Measurements from ENCODE around the gene FHOD1. TPM values are rescaled to one million over a fixed set of nuclear protein-coding genes. Genes with fewer than 3 reads are reported as not detected.

Gene FHOD1
- total RNA-seq, 5 donors from 2014 or later (not counting 1 experiment from before 2014, with no cell fraction given), result 31.0 to 92.5 (median 66.2) TPM

- peaks cover 21 to 23% (median 23%) of the 10 kb centered on the region in 3 donors for H3K4me1 Mint-ChIP-seq
- H3K27ac ChIP-seq (ENCODE audit: low read length), result no peak overlapping the region
- WGBS (ENCODE audit: insufficient coverage), result 91% methylated on average over 25 of the region's 26 CpGs
- no peak for ATAC-seq (replicated peaks in 1 of 4)
- H3K27ac Mint-ChIP-seq, result no peak overlapping the region
- H3K27me3 Mint-ChIP-seq, result peaks cover 0 to 6% of the 10 kb centered on the region in 2 donors
- no peaks in the 10 kb centered on the region for H3K9me3 Mint-ChIP-seq
- DNase-seq, result no peak
- H3K4me3 ChIP-seq (ENCODE audit: control insufficient read depth in 1 of 2, extremely low read depth in 1 of 2, low read length in 1 of 2), result no peak overlapping the region
- no peaks in the 10 kb centered on the region for H3K36me3 ChIP-seq (ENCODE audit: control insufficient read depth in 2 of 2, extremely low read depth in 1 of 2, insufficient read depth in 1 of 2, low read length in 1 of 2)
- ChIA-PET POLR2A (interaction anchor here in 1 of 2 donors (0.6 kb wide), 1 partner anchor 159 kb away, joined by 7 read pairs; no protein-coding TSS in a partner anchor), CTCF (interaction anchor here in 1 of 2 donors (1.1 kb wide), 1 partner anchor 233 kb away, joined by 3 read pairs; no protein-coding TSS in a partner anchor)
- peaks cover 9 to 32% of the 10 kb centered on the region in 2 experiments for H3K4me1 ChIP-seq (ENCODE audit: control insufficient read depth in 1 of 2, extremely low read depth in 1 of 2, insufficient read depth in 2 of 2, low read length in 2 of 2)
- peaks cover 0 to 34% of the 10 kb centered on the region in 2 experiments for H3K27me3 ChIP-seq (replicated peaks in 1 of 2; ENCODE audit: control insufficient read depth in 2 of 2, extremely low read depth in 1 of 2, insufficient read depth in 2 of 2, low read length in 1 of 2)
- peak overlapping the region in 1 of 3 donors; percentile 5 for H3K4me3 Mint-ChIP-seq
- no peaks in the 10 kb centered on the region for H3K9me3 ChIP-seq
- no peaks in the 10 kb centered on the region for H3K36me3 Mint-ChIP-seq
Observed at GRCh38 chr16:67187175-67187890, 59.9 kb downstream of the FHOD1 start.

DNA sequence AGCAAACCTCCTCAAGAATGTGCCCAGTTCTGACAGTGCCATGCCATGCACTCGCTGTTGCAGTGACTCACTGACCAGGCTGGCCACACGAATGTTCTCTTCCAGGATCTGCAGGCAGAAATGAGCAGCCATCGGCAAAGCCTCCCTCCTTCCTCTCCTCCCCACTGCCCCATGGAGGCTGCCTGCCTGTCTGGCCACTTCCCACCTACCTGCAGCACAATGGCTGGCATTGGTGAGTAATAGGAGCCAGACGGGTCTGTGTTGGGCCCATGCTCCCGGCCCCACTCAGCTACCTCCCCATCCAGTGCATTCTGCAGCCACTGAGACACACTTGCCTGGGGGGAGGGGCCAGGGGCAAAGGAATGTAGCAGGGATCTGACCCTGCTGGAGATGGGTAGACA lies 60.7 kb downstream of the FHOD1 start:
- 86% methylated on average over 2 of the region's 5 CpGs for WGBS (ENCODE audit: insufficient coverage)
- CTCF ChIA-PET, result interaction anchor here in 1 of 2 donors (1.1 kb wide), 1 partner anchor 232 kb away, joined by 3 read pairs; no protein-coding TSS in a partner anchor
- ATAC-seq (replicated peaks in 1 of 4), result no peak
- peaks cover 16 to 18% (median 18%) of the 10 kb centered on the region in 3 donors for H3K4me1 Mint-ChIP-seq
- Histone ChIP-seq H3K4me3 (ENCODE audit: control insufficient read depth in 1 of 2, extremely low read depth in 1 of 2, low read length in 1 of 2) (no peak overlapping the region), H3K27me3 (replicated peaks in 1 of 2; ENCODE audit: control insufficient read depth in 2 of 2, extremely low read depth in 1 of 2, insufficient read depth in 2 of 2, low read length in 1 of 2) (peaks cover 0 to 34% of the 10 kb centered on the region in 2 experiments), H3K36me3 (ENCODE audit: control insufficient read depth in 2 of 2, extremely low read depth in 1 of 2, insufficient read depth in 1 of 2, low read length in 1 of 2) (no peaks in the 10 kb centered on the region), H3K4me1 (ENCODE audit: control insufficient read depth in 1 of 2, extremely low read depth in 1 of 2, insufficient read depth in 2 of 2, low read length in 2 of 2) (peaks cover 6 to 26% of the 10 kb centered on the region in 2 experiments), H3K9me3 (no peaks in the 10 kb centered on the region), H3K27ac (ENCODE audit: low read length) (no peak overlapping the region)
- H3K4me3 Mint-ChIP-seq, result peak overlapping the region in 1 of 3 donors; percentile 5
- H3K27me3 Mint-ChIP-seq, result peaks cover 0 to 6% of the 10 kb centered on the region in 2 donors
- H3K36me3 Mint-ChIP-seq, result no peaks in the 10 kb centered on the region
- POLR2A ChIA-PET, result no interaction called here
- no peak for DNase-seq
- H3K9me3 Mint-ChIP-seq, result no peaks in the 10 kb centered on the region
- no peak overlapping the region for H3K27ac Mint-ChIP-seq

GRCh38 chr16:67185651-67186134 lies 61.6 kb downstream of the FHOD1 start:
- H3K27me3 Mint-ChIP-seq, result peaks cover 0 to 6% of the 10 kb centered on the region in 2 donors
- no peak overlapping the region for H3K27ac ChIP-seq (ENCODE audit: low read length)
- WGBS (ENCODE audit: insufficient coverage), result 100% methylated on average over 1 of the region's 12 CpGs

GRCh38 chr16:67184995-67185650 lies 62.2 kb downstream of the FHOD1 start:
- Histone ChIP-seq H3K27me3 (replicated peaks in 1 of 2; ENCODE audit: control insufficient read depth in 2 of 2, extremely low read depth in 1 of 2, insufficient read depth in 2 of 2, low read length in 1 of 2) (peaks cover 0 to 35% of the 10 kb centered on the region in 2 experiments), H3K9me3 (no peaks in the 10 kb centered on the region), H3K27ac (ENCODE audit: low read length) (no peak overlapping the region), H3K4me3 (ENCODE audit: control insufficient read depth in 1 of 2, extremely low read depth in 1 of 2, low read length in 1 of 2) (peak overlapping the region; percentile 1 to 80), H3K36me3 (ENCODE audit: control insufficient read depth in 2 of 2, extremely low read depth in 1 of 2, insufficient read depth in 1 of 2, low read length in 1 of 2) (no peaks in the 10 kb centered on the region), H3K4me1 (ENCODE audit: control insufficient read depth in 1 of 2, extremely low read depth in 1 of 2, insufficient read depth in 2 of 2, low read length in 2 of 2) (peaks cover 4 to 22% of the 10 kb centered on the region in 2 experiments)
- Mint-ChIP-seq H3K36me3 (no peaks in the 10 kb centered on the region), H3K4me1 (peaks cover 11 to 15% (median 14%) of the 10 kb centered on the region in 3 donors), H3K27ac (peak overlapping the region; percentile 66 to 77), H3K9me3 (no peaks in the 10 kb centered on the region), H3K27me3 (peaks cover 0 to 6% of the 10 kb centered on the region in 2 donors), H3K4me3 (peak overlapping the region in 1 of 3 donors; percentile 82)
- peak; percentile 48 to 88 (median 76) for DNase-seq
- WGBS (ENCODE audit: insufficient coverage), result 22% methylated on average over 37 of the region's 43 CpGs
- POLR2A ChIA-PET, result no interaction called here
- CTCF ChIA-PET, result interaction anchor here (0.6 to 1.6 kb wide), 6 partner anchors 10 to 693 kb away, joined by 3 to 10 read pairs (median 5); partner anchors contain the start of genes FBXL8 (in 1 of the 2) and TRADD (in 1 of the 2)
- ATAC-seq (replicated peaks in 1 of 4), result peak in 3 of 4 experiments; percentile 14 to 22 (median 22)

More at GRCh38 chr16:67185651-67186134, 61.6 kb downstream of the FHOD1 start:
- ChIA-PET CTCF (interaction anchor here (0.6 to 1.6 kb wide), 5 partner anchors 10 to 694 kb away, joined by 3 to 10 read pairs (median 4); partner anchors contain the start of genes FBXL8 (in 1 of the 2) and TRADD (in 1 of the 2)), POLR2A (no interaction called here)
- H3K27ac Mint-ChIP-seq, result peak overlapping the region in 1 of 2 donors; percentile 77
- H3K9me3 Mint-ChIP-seq, result no peaks in the 10 kb centered on the region
- H3K4me3 Mint-ChIP-seq, result peak overlapping the region in 1 of 3 donors; percentile 82
- Histone ChIP-seq H3K4me1 (ENCODE audit: control insufficient read depth in 1 of 2, extremely low read depth in 1 of 2, insufficient read depth in 2 of 2, low read length in 2 of 2) (peaks cover 4 to 22% of the 10 kb centered on the region in 2 experiments), H3K9me3 (no peaks in the 10 kb centered on the region), H3K4me3 (ENCODE audit: control insufficient read depth in 1 of 2, extremely low read depth in 1 of 2, low read length in 1 of 2) (no peak overlapping the region), H3K27me3 (replicated peaks in 1 of 2; ENCODE audit: control insufficient read depth in 2 of 2, extremely low read depth in 1 of 2, insufficient read depth in 2 of 2, low read length in 1 of 2) (peaks cover 0 to 34% of the 10 kb centered on the region in 2 experiments), H3K36me3 (ENCODE audit: control insufficient read depth in 2 of 2, extremely low read depth in 1 of 2, insufficient read depth in 1 of 2, low read length in 1 of 2) (no peaks in the 10 kb centered on the region)
- no peak for DNase-seq
- ATAC-seq (replicated peaks in 1 of 4), result no peak
- H3K36me3 Mint-ChIP-seq, result no peaks in the 10 kb centered on the region
- peaks cover 11 to 15% (median 14%) of the 10 kb centered on the region in 3 donors for H3K4me1 Mint-ChIP-seq

- H3K27ac Mint-ChIP-seq, result no peak overlapping the region
- ChIA-PET POLR2A (no interaction called here), CTCF (interaction anchor here (0.6 to 1.6 kb wide), 4 partner anchors 9 to 167 kb away, joined by 4 to 10 read pairs (median 6); partner anchors contain the start of genes FBXL8 (in 1 of the 2) and TRADD (in 1 of the 2))
- Histone ChIP-seq H3K27ac (ENCODE audit: low read length) (no peak overlapping the region), H3K27me3 (replicated peaks in 1 of 2; ENCODE audit: control insufficient read depth in 2 of 2, extremely low read depth in 1 of 2, insufficient read depth in 2 of 2, low read length in 1 of 2) (peaks cover 0 to 37% of the 10 kb centered on the region in 2 experiments), H3K9me3 (no peaks in the 10 kb centered on the region), H3K4me1 (ENCODE audit: control insufficient read depth in 1 of 2, extremely low read depth in 1 of 2, insufficient read depth in 2 of 2, low read length in 2 of 2) (peaks cover 4 to 22% of the 10 kb centered on the region in 2 experiments), H3K4me3 (ENCODE audit: control insufficient read depth in 1 of 2, extremely low read depth in 1 of 2, low read length in 1 of 2) (peak overlapping the region; percentile 76 to 80), H3K36me3 (ENCODE audit: control insufficient read depth in 2 of 2, extremely low read depth in 1 of 2, insufficient read depth in 1 of 2, low read length in 1 of 2) (no peaks in the 10 kb centered on the region)
- WGBS (ENCODE audit: insufficient coverage), result 9% methylated on average over 59 of the region's 59 CpGs
- peak overlapping the region in 1 of 3 donors; percentile 82 for H3K4me3 Mint-ChIP-seq
- ATAC-seq (replicated peaks in 1 of 4) (peak; percentile 1 to 23 (median 10)), DNase-seq (peak in 2 of 35 experiments; percentile 30 to 32)
- peaks cover 11 to 15% (median 14%) of the 10 kb centered on the region in 3 donors for H3K4me1 Mint-ChIP-seq
- no peaks in the 10 kb centered on the region for H3K9me3 Mint-ChIP-seq
- H3K36me3 Mint-ChIP-seq, result no peaks in the 10 kb centered on the region
- H3K27me3 Mint-ChIP-seq, result peaks cover 0 to 6% of the 10 kb centered on the region in 2 donors
Observed at GRCh38 chr16:67184453-67184994, 62.8 kb downstream of the FHOD1 start.
